H9 (cell line): ENCODE data around the gene EOMES. TPM values are rescaled to one million over a fixed set of nuclear protein-coding genes. Genes with fewer than 3 reads are reported as not detected.

ENCODE experiments used
- DNase-seq: peaks from one replicate; pipeline ENCODE4 v3.0.0-alpha.2; 2017
- H2AFZ ChIP-seq: one replicate; pipeline ENCODE4 v1.6.1; 2013; ENCODE audit warnings: mild to moderate bottlenecking, low read length, control low read depth, moderate library complexity
- H2AK5ac ChIP-seq: 2 replicates; pipeline ENCODE4 v1.6.1; 2013; ENCODE audit warnings: low read length, control low read depth, mixed read lengths; ENCODE audit not compliant: insufficient read length
- H2BK120ac ChIP-seq: one replicate; pipeline ENCODE4 v1.6.1; 2013; ENCODE audit warnings: low read depth, mild to moderate bottlenecking, low read length, control low read depth, inconsistent platforms; ENCODE audit not compliant: poor library complexity, severe bottlenecking
- H2BK12ac ChIP-seq: 2 replicates; pipeline ENCODE4 v1.6.1; 2013; ENCODE audit warnings: low read length, control low read depth, mixed read lengths, low read depth; ENCODE audit not compliant: insufficient read length
- H2BK15ac ChIP-seq: 2 replicates; pipeline ENCODE4 v1.6.1; 2013; ENCODE audit warnings: low read depth, low read length, control low read depth
- H2BK20ac ChIP-seq: one replicate; pipeline ENCODE4 v1.6.1; 2013; ENCODE audit warnings: low read depth, mild to moderate bottlenecking, low read length, control low read depth, inconsistent platforms; ENCODE audit not compliant: poor library complexity, severe bottlenecking
- H2BK5ac ChIP-seq: 2 replicates; pipeline ENCODE4 v1.6.1; 2013; ENCODE audit warnings: low read length, control low read depth, mixed read lengths; ENCODE audit not compliant: insufficient read length
- H3K14ac ChIP-seq: 2 replicates; pipeline ENCODE4 v1.6.1; 2013; ENCODE audit warnings: low read length, control low read depth; ENCODE audit not compliant: insufficient read depth
- H3K18ac ChIP-seq: 2 replicates; pipeline ENCODE4 v1.6.1; 2013; ENCODE audit warnings: low read depth, mild to moderate bottlenecking, mixed read lengths, low read length, control low read depth; ENCODE audit not compliant: insufficient read length
- H3K23ac ChIP-seq: 2 replicates; pipeline ENCODE4 v1.6.1; 2013; ENCODE audit warnings: low read length, control low read depth, mixed read lengths, low read depth; ENCODE audit not compliant: insufficient read length
- H3K23me2 ChIP-seq: 2 replicates; pipeline ENCODE4 v1.6.1; 2013; ENCODE audit warnings: low read depth, mild to moderate bottlenecking, mixed read lengths, low read length, control low read depth; ENCODE audit not compliant: insufficient read length, poor library complexity, severe bottlenecking
- H3K27ac ChIP-seq: 2 replicates; pipeline ENCODE4 v1.5.1; 2013; ENCODE audit warnings: low read length, control low read depth, mixed read lengths, low read depth; ENCODE audit not compliant: insufficient read length
- H3K27me3 ChIP-seq: 2 replicates; pipeline ENCODE4 v1.6.1; 2013; ENCODE audit warnings: low read length, control low read depth, inconsistent platforms; ENCODE audit not compliant: insufficient read depth
- H3K4ac ChIP-seq: 2 replicates; pipeline ENCODE4 v1.6.1; 2013; ENCODE audit warnings: low read depth, mild to moderate bottlenecking, control low read depth, inconsistent platforms, low read length, moderate library complexity
- H3K4me1 ChIP-seq: 2 replicates; pipeline ENCODE4 v1.6.1; 2013; ENCODE audit warnings: low read length, control low read depth, inconsistent platforms; ENCODE audit not compliant: insufficient read depth
- H3K4me2 ChIP-seq: 2 replicates; pipeline ENCODE4 v1.6.1; 2013; ENCODE audit warnings: low read length, control low read depth, mixed read lengths; ENCODE audit not compliant: insufficient read length, insufficient read depth
- H3K56ac ChIP-seq: 2 replicates; pipeline ENCODE4 v1.6.1; 2013; ENCODE audit warnings: low read depth, mild to moderate bottlenecking, mixed read lengths, low read length, control low read depth; ENCODE audit not compliant: insufficient read length
- H3K79me1 ChIP-seq: 2 replicates; pipeline ENCODE4 v1.6.1; 2013; ENCODE audit warnings: low read depth, mild to moderate bottlenecking, moderate library complexity, low read length, control low read depth, inconsistent platforms; ENCODE audit not compliant: insufficient read depth, poor library complexity, severe bottlenecking
- H3K79me2 ChIP-seq: 2 replicates; pipeline ENCODE4 v1.6.1; 2013; ENCODE audit warnings: low read length, control low read depth, inconsistent platforms; ENCODE audit not compliant: insufficient read depth
- H3K9ac ChIP-seq: 2 replicates; pipeline ENCODE4 v1.6.1; 2013; ENCODE audit warnings: low read length, control low read depth, mixed read lengths; ENCODE audit not compliant: insufficient read length; ENCODE audit errors: extremely low read depth
- H3K9me3 ChIP-seq: one replicate; pipeline ENCODE4 v1.6.1; 2013; ENCODE audit warnings: low read depth, low read length, inconsistent platforms; ENCODE audit not compliant: control insufficient read depth
- H3T11ph ChIP-seq: one replicate; pipeline ENCODE4 v1.6.1; 2013; ENCODE audit warnings: mild to moderate bottlenecking, low read length, control low read depth, inconsistent platforms
- H4K20me1 ChIP-seq: one replicate; pipeline ENCODE4 v1.6.1; 2013; ENCODE audit not compliant: control insufficient read depth, insufficient read length, insufficient read depth
- H4K5ac ChIP-seq: 2 replicates; pipeline ENCODE4 v1.6.1; 2013; ENCODE audit warnings: low read depth, mild to moderate bottlenecking, mixed read lengths, low read length, control low read depth; ENCODE audit not compliant: insufficient read length
- H4K8ac ChIP-seq: replicated peaks from 2 replicates; pipeline ENCODE4 v1.6.1; 2013; ENCODE audit warnings: low read length, control low read depth, mixed read lengths, low read depth; ENCODE audit not compliant: insufficient read length
- H4K91ac ChIP-seq: 2 replicates; pipeline ENCODE4 v1.6.1; 2013; ENCODE audit warnings: low read depth, mild to moderate bottlenecking, moderate library complexity, mixed read lengths, low read length, control low read depth; ENCODE audit not compliant: insufficient read length
- H3K27ac Mint-ChIP-seq, 3 experiments: 2 replicates in 2 of 3; 3 replicates in 1 of 3; pipeline ENCODE4 v1.8.0; 2020 to 2021; ENCODE audit warnings: mixed read lengths in 3 of 3, mild to moderate bottlenecking in 1 of 3, moderate library complexity in 1 of 3
- H3K27me3 Mint-ChIP-seq: 2 replicates; pipeline ENCODE4 v1.8.0; 2021; ENCODE audit warnings: low read depth, mild to moderate bottlenecking, moderate library complexity, mixed read lengths
- H3K36me3 Mint-ChIP-seq, 3 experiments: 2 replicates in 2 of 3; 3 replicates in 1 of 3; pipeline ENCODE4 v1.8.0; 2020 to 2021; ENCODE audit warnings: low read depth in 3 of 3, mixed read lengths in 3 of 3; ENCODE audit not compliant: insufficient read depth in 1 of 3
- H3K4me1 Mint-ChIP-seq, 2 experiments: 2 replicates each; pipeline ENCODE4 v1.8.0; 2020; ENCODE audit warnings: mixed read lengths in 2 of 2
- H3K4me3 Mint-ChIP-seq, 2 experiments: 2 replicates in 1 of 2; 3 replicates in 1 of 2; pipeline ENCODE4 v1.8.0; 2020 to 2021; ENCODE audit warnings: mild to moderate bottlenecking in 2 of 2, mixed read lengths in 2 of 2, moderate library complexity in 1 of 2
- H3K9me3 Mint-ChIP-seq, 2 experiments: 2 replicates in 1 of 2; 3 replicates in 1 of 2; pipeline ENCODE4 v1.8.0; 2020; ENCODE audit warnings: mild to moderate bottlenecking in 2 of 2, mixed read lengths in 2 of 2, moderate library complexity in 1 of 2
- WGBS: extraction: QIAGEN DNeasy Blood & Tissue Kit; methylation state at CpG from one replicate; pipeline ENCODE4 v1.1.7; 2013; ENCODE audit warnings: missing lambda C conversion rate, low lambda C conversion rate, mixed read lengths; ENCODE audit not compliant: insufficient read length; ENCODE audit errors: extremely low coverage; 5-methylcytosine and 5-hydroxymethylcytosine counted together
- total RNA-seq: library from RNA; stranded (reverse); gene quantifications from 2 replicates; pipeline ENCODE4 v1.2.1, GENCODE V29; 2021
- TF ChIP-seq, protein P1 (sequence below): fragments of 200-600 bp; sonication (generic); conservative IDR thresholded peaks from 3 replicates; pipeline ENCODE4 v1.8.0; 2021; ENCODE audit warnings: antibody characterized with exemption, mild to moderate bottlenecking

Gene EOMES
- total RNA-seq, 1 experiment from 2014 or later = 1.7 TPM

DNA sequence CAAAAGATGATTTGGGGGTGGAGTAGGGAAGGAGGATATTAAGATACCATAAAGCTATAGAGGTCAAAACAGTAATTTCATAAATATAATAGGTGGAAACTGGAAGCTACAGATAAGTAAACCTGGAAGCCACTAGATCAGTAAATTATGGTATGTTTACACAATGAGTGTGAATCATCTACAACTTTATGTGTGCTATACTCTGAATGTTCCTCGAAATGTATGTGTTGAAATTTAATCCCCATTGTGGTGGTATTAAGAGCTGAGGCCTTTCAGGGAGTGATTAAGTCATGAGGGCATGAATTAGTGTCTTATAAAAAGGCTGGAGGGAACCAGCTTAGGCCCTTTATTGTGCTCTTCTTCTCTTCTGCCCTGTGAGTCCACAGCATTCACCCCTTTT is 25.2 kb downstream of the EOMES start:
- Histone ChIP-seq H3K27me3 (no peaks in the 10 kb centered on the region), H4K5ac (no peak overlapping the region), H3K18ac (no peak overlapping the region), H3K56ac (no peak overlapping the region), H3K9me3 (no peaks in the 10 kb centered on the region), H3K4ac (no peak overlapping the region), H3K14ac (no peak overlapping the region), H3K4me2 (no peak overlapping the region), H2BK20ac (no peak overlapping the region), H4K8ac (no peak overlapping the region), H3K79me1 (no peaks in the 10 kb centered on the region), H2BK15ac (no peak overlapping the region), H3K4me1 (no peaks in the 10 kb centered on the region), H3K9ac (no peak overlapping the region), H2AFZ (no peak overlapping the region), H4K20me1 (no peaks in the 10 kb centered on the region), H4K91ac (no peak overlapping the region), H2BK5ac (no peak overlapping the region), H3K23ac (no peak overlapping the region), H3T11ph (no peak overlapping the region), H3K27ac (no peak overlapping the region), H2BK120ac (no peak overlapping the region), H2BK12ac (no peak overlapping the region), H2AK5ac (no peak overlapping the region), H3K23me2 (no peaks in the 10 kb centered on the region), H3K79me2 (no peaks in the 10 kb centered on the region)
- no CpG with 5 or more reads among the region's 1 CpG for WGBS
- H3K4me1 Mint-ChIP-seq = no peaks in the 10 kb centered on the region
- no peak for DNase-seq
- no peaks in the 10 kb centered on the region for H3K27me3 Mint-ChIP-seq
- no peak overlapping the region for H3K27ac Mint-ChIP-seq
- H3K9me3 Mint-ChIP-seq = peaks cover 1 to 4% of the 10 kb centered on the region in 2 experiments; a peak in 1 of 5 replicates
- no peak overlapping the region for H3K4me3 Mint-ChIP-seq
- TF ChIP-seq, protein P1, sequence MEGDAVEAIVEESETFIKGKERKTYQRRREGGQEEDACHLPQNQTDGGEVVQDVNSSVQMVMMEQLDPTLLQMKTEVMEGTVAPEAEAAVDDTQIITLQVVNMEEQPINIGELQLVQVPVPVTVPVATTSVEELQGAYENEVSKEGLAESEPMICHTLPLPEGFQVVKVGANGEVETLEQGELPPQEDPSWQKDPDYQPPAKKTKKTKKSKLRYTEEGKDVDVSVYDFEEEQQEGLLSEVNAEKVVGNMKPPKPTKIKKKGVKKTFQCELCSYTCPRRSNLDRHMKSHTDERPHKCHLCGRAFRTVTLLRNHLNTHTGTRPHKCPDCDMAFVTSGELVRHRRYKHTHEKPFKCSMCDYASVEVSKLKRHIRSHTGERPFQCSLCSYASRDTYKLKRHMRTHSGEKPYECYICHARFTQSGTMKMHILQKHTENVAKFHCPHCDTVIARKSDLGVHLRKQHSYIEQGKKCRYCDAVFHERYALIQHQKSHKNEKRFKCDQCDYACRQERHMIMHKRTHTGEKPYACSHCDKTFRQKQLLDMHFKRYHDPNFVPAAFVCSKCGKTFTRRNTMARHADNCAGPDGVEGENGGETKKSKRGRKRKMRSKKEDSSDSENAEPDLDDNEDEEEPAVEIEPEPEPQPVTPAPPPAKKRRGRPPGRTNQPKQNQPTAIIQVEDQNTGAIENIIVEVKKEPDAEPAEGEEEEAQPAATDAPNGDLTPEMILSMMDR = no peak
- H3K36me3 Mint-ChIP-seq = no peaks in the 10 kb centered on the region
